NT2/D1 (cell line): Measurements from ENCODE around the gene AP1G2.
A peak's percentile ranks its signal among the peaks of the same experiment; 100 is the strongest.

Experiments used
- DNase-seq: peaks from one replicate; pipeline ENCODE4 v3.0.0-alpha.2; 2011; ENCODE audit warnings: low read depth, low spot score
- H3K27me3 ChIP-seq: 2 replicates; pipeline ENCODE4 v1.6.0; 2011; ENCODE audit warnings: mild to moderate bottlenecking; ENCODE audit not compliant: insufficient read length, insufficient read depth
- H3K36me3 ChIP-seq: 2 replicates; pipeline ENCODE4 v1.6.1; 2011; ENCODE audit warnings: mild to moderate bottlenecking, low read length, mixed read lengths; ENCODE audit not compliant: insufficient read depth, insufficient read length
- H3K4me1 ChIP-seq: 2 replicates; pipeline ENCODE4 v1.5.1; 2011; ENCODE audit not compliant: insufficient read depth, insufficient read length
- H3K4me3 ChIP-seq: 2 replicates; pipeline ENCODE4 v1.5.1; 2011; ENCODE audit warnings: low read depth; ENCODE audit not compliant: insufficient read length
- H3K9ac ChIP-seq: 2 replicates; pipeline ENCODE4 v1.6.0; 2011; ENCODE audit warnings: low read depth; ENCODE audit not compliant: insufficient read length
- H3K9me3 ChIP-seq: 2 replicates; pipeline ENCODE4 v1.5.1; 2011; ENCODE audit warnings: mild to moderate bottlenecking, low read length; ENCODE audit not compliant: insufficient read depth
- SUZ12 ChIP-seq: IDR thresholded peaks from 2 replicates; pipeline ENCODE4 v1.6.1; 2011; ENCODE audit not compliant: insufficient read length, insufficient read depth; ENCODE audit errors: extremely low read depth
- YY1 ChIP-seq: IDR thresholded peaks from 2 replicates; pipeline ENCODE4 v1.6.1; 2011; ENCODE audit not compliant: insufficient read length, insufficient read depth
- ZNF274 ChIP-seq: IDR thresholded peaks from 2 replicates; pipeline ENCODE4 v1.6.1; 2011; ENCODE audit warnings: mild to moderate bottlenecking, low read depth, low read length

Gene AP1G2

GRCh38 chr14:23551266-23552028 is 16.1 kb downstream of the AP1G2 start, which contains the start of gene ZFHX2:
Gene ZFHX2 (minus strand): TSS chr14:23551765. CDS start chr14:23535325, 16,440 bp downstream.
- peaks cover 12% of the 10 kb centered on the region for H3K4me1 ChIP-seq
- H3K4me3 ChIP-seq, result peak within 1 kb of the TSS; percentile 61
- peak within 1 kb of the TSS; percentile 85 for H3K9ac ChIP-seq
- no peaks in the 10 kb centered on the region for H3K9me3 ChIP-seq
- H3K27me3 ChIP-seq, result no peaks in the 10 kb centered on the region
- H3K36me3 ChIP-seq, result no peaks in the 10 kb centered on the region
- DNase-seq, result no peak
- TF ChIP-seq ZNF274, result no peak
- TF ChIP-seq YY1, result no peak
- TF ChIP-seq SUZ12, result no peak

- no peak for DNase-seq
- Histone ChIP-seq H3K27me3 (no peaks in the 10 kb centered on the region), H3K9me3 (no peaks in the 10 kb centered on the region)
Observed at GRCh38 chr14:23550812-23551265, 16.8 kb downstream of the AP1G2 start.

GRCh38 chr14:23550131-23550811 is 17.3 kb downstream of the AP1G2 start:
- Histone ChIP-seq H3K4me3 (peak overlapping the region; percentile 61), H3K4me1 (peaks cover 16% of the 10 kb centered on the region), H3K27me3 (no peaks in the 10 kb centered on the region), H3K36me3 (no peaks in the 10 kb centered on the region), H3K9me3 (no peaks in the 10 kb centered on the region), H3K9ac (peak overlapping the region; percentile 85)
- no peak for DNase-seq
- no peak for TF ChIP-seq ZNF274
- no peak for TF ChIP-seq SUZ12
- TF ChIP-seq YY1, result no peak

More at GRCh38 chr14:23550812-23551265, 16.8 kb downstream of the AP1G2 start:
- peak overlapping the region; percentile 61 for H3K4me3 ChIP-seq
- H3K9ac ChIP-seq, result peak overlapping the region; percentile 85
- TF ChIP-seq ZNF274 (no peak), SUZ12 (no peak), YY1 (no peak)
- peaks cover 12% of the 10 kb centered on the region for H3K4me1 ChIP-seq
- no peaks in the 10 kb centered on the region for H3K36me3 ChIP-seq

GRCh38 chr14:23548351-23549318 is 19.0 kb downstream of the AP1G2 start:
- no peak for DNase-seq
- Histone ChIP-seq H3K4me3 (no peak overlapping the region), H3K9me3 (no peaks in the 10 kb centered on the region), H3K9ac (no peak overlapping the region), H3K4me1 (peaks cover 19% of the 10 kb centered on the region), H3K27me3 (no peaks in the 10 kb centered on the region), H3K36me3 (peaks cover under 1% of the 10 kb centered on the region)
- no peak for TF ChIP-seq SUZ12

GRCh38 chr14:23547924-23548323 is 19.7 kb downstream of the AP1G2 start:
- no peaks in the 10 kb centered on the region for H3K9me3 ChIP-seq
- DNase-seq, result no peak
- no peak for TF ChIP-seq ZNF274
- no peak for TF ChIP-seq SUZ12
- no peak for TF ChIP-seq YY1
- H3K36me3 ChIP-seq, result peaks cover 8% of the 10 kb centered on the region
- H3K4me1 ChIP-seq, result peaks cover 19% of the 10 kb centered on the region
- H3K4me3 ChIP-seq, result no peak overlapping the region
- no peaks in the 10 kb centered on the region for H3K27me3 ChIP-seq
- H3K9ac ChIP-seq, result no peak overlapping the region

- Histone ChIP-seq H3K27me3 (no peaks in the 10 kb centered on the region), H3K9me3 (no peaks in the 10 kb centered on the region), H3K4me1 (peaks cover 19% of the 10 kb centered on the region), H3K9ac (no peak overlapping the region), H3K4me3 (no peak overlapping the region), H3K36me3 (peaks cover 17% of the 10 kb centered on the region)
- TF ChIP-seq ZNF274 (no peak), SUZ12 (no peak), YY1 (no peak)
- no peak for DNase-seq
Observed at GRCh38 chr14:23546450-23547035, 21.0 kb downstream of the AP1G2 start.
